ENCODE measurements around the gene MT1HL1. TPM values are rescaled to one million over a fixed set of nuclear protein-coding genes. Genes with fewer than 3 reads are reported as not detected.

Gene MT1HL1
- polyA plus RNA-seq, 1 of the 3 experiments (the other 2 are of a cell fraction), result not detected

DNA sequence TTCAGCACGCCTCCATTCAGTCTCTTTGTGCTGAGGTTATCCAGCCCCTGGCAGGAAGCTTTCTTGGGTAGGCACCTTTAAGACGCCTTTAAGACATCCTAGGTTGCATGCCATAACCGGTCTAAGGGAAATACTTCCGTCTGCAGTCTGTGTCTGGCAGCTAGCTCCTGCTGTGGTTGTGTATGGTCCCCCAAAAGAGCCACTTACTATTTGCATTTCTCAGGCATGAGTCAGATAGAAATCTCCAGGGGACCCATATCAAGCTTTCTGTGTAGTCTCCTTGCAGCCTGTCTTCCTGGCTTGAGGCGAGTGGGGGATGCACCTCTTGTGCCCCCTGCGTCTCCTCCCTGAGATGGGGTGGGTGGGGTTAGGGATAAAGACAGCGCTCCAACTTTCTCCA lies 27.8 kb upstream of the MT1HL1 start (continued):
- TF ChIP-seq, protein P1, sequence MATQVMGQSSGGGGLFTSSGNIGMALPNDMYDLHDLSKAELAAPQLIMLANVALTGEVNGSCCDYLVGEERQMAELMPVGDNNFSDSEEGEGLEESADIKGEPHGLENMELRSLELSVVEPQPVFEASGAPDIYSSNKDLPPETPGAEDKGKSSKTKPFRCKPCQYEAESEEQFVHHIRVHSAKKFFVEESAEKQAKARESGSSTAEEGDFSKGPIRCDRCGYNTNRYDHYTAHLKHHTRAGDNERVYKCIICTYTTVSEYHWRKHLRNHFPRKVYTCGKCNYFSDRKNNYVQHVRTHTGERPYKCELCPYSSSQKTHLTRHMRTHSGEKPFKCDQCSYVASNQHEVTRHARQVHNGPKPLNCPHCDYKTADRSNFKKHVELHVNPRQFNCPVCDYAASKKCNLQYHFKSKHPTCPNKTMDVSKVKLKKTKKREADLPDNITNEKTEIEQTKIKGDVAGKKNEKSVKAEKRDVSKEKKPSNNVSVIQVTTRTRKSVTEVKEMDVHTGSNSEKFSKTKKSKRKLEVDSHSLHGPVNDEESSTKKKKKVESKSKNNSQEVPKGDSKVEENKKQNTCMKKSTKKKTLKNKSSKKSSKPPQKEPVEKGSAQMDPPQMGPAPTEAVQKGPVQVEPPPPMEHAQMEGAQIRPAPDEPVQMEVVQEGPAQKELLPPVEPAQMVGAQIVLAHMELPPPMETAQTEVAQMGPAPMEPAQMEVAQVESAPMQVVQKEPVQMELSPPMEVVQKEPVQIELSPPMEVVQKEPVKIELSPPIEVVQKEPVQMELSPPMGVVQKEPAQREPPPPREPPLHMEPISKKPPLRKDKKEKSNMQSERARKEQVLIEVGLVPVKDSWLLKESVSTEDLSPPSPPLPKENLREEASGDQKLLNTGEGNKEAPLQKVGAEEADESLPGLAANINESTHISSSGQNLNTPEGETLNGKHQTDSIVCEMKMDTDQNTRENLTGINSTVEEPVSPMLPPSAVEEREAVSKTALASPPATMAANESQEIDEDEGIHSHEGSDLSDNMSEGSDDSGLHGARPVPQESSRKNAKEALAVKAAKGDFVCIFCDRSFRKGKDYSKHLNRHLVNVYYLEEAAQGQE (IDR thresholded peaks at IDR 0.05; ENCODE audit: low read depth, low read length), result no peak

DNA sequence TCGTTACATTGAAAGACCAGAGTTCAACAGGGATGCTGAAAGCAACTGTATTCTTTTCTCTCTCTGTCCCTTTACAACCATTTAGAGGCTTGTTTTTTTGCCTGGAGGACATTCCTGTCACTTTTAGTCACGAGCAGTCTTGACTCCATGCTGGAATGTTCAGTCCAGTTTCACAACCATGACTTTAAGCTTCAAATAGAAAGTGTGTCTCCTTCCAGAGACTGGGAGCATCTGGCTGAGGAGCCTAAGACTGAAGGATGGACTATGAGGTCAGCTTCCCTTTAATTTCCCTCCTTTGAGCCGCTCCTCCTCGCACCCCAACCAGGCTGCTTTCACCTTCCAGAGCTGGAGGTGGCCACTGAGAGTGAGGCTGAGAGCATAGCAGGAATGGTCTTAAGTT lies 27.2 kb upstream of the MT1HL1 start:
- WGBS (ENCODE audit: low lambda C conversion rate), result 43% methylated on average over 4 of the region's 4 CpGs
- H3K4me2 ChIP-seq, result no peak overlapping the region
- POLR2A ChIA-PET, result no interaction called here

More for the DNA sequence above, 27.2 kb upstream of the MT1HL1 start:
- no peak for DNase-seq
- no peaks in the 10 kb centered on the region for H3K27me3 ChIP-seq (ENCODE audit: insufficient read depth)
- H3F3A ChIP-seq (replicated peaks; ENCODE audit: insufficient read depth), result no peaks in the 10 kb centered on the region
- no peaks in the 10 kb centered on the region for H3K9me2 ChIP-seq
- TF ChIP-seq GABPA (IDR thresholded peaks at IDR 0.05; ENCODE audit: low read depth) (no peak), POLR2AphosphoS5 (IDR thresholded peaks at IDR 0.05; ENCODE audit: low read depth, low read length) (no peak), TEAD4 (IDR thresholded peaks at IDR 0.05; ENCODE audit: borderline replicate concordance, insufficient read depth) (no peak), NRF1 (IDR thresholded peaks at IDR 0.05; ENCODE audit: low read depth, low read length) (no peak)
- TF ChIP-seq, protein P2, sequence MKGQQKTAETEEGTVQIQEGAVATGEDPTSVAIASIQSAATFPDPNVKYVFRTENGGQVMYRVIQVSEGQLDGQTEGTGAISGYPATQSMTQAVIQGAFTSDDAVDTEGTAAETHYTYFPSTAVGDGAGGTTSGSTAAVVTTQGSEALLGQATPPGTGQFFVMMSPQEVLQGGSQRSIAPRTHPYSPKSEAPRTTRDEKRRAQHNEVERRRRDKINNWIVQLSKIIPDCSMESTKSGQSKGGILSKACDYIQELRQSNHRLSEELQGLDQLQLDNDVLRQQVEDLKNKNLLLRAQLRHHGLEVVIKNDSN (IDR thresholded peaks at IDR 0.05; ENCODE audit: borderline replicate concordance, low read depth), result no peak
- TF ChIP-seq, protein P3, sequence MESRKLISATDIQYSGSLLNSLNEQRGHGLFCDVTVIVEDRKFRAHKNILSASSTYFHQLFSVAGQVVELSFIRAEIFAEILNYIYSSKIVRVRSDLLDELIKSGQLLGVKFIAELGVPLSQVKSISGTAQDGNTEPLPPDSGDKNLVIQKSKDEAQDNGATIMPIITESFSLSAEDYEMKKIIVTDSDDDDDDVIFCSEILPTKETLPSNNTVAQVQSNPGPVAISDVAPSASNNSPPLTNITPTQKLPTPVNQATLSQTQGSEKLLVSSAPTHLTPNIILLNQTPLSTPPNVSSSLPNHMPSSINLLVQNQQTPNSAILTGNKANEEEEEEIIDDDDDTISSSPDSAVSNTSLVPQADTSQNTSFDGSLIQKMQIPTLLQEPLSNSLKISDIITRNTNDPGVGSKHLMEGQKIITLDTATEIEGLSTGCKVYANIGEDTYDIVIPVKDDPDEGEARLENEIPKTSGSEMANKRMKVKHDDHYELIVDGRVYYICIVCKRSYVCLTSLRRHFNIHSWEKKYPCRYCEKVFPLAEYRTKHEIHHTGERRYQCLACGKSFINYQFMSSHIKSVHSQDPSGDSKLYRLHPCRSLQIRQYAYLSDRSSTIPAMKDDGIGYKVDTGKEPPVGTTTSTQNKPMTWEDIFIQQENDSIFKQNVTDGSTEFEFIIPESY (IDR thresholded peaks at IDR 0.05; ENCODE audit: borderline replicate concordance, low read depth), result no peak
- no peaks in the 10 kb centered on the region for H3K4me1 ChIP-seq (ENCODE audit: control insufficient read depth in 1 of 2, insufficient read depth in 2 of 2, low read depth in 1 of 2, low read length in 1 of 2)
- no peak overlapping the region for H2AFZ ChIP-seq (ENCODE audit: low read depth)
- no peak overlapping the region for H3K9ac ChIP-seq
- CTCF ChIA-PET, result interaction anchor here (1.4 kb wide), 1 partner anchor 11 kb away, joined by 5 read pairs; the partner anchor contains the start of gene RYR2
- peaks cover 4% of the 10 kb centered on the region; the same call in 1 of the 2 replicates for H3K9me3 ChIP-seq
- H3K27ac ChIP-seq (ENCODE audit: low read depth in 2 of 2, low read length in 1 of 2), result no peak overlapping the region
- H4K20me1 ChIP-seq (ENCODE audit: insufficient read depth), result no peaks in the 10 kb centered on the region
- no peaks in the 10 kb centered on the region for H3K79me2 ChIP-seq (ENCODE audit: insufficient read depth)
- H3K36me3 ChIP-seq (replicated peaks in 1 of 2; ENCODE audit: control insufficient read depth in 1 of 2, insufficient read depth in 2 of 2, low read length in 1 of 2), result no peaks in the 10 kb centered on the region
- no peak overlapping the region for H3K4me3 ChIP-seq (ENCODE audit: low read depth in 2 of 2, low read length in 1 of 2)
